SKM-1 treated with dmso at 0.1 percent for 144 hours (cell line): ENCODE measurements around the gene GPR31.
"Not testable (repeated sequence)": the region's sequence is repeated elsewhere in the genome, so short reads cannot be mapped to it uniquely, and the experiment has no call there.

Experiments used
- DNase-seq: peaks from one replicate; lab custom pipeline; 2025; ENCODE audit not compliant: unreplicated experiment; lab: John Stamatoyannopoulos, UW

GPR31 gene

DNA sequence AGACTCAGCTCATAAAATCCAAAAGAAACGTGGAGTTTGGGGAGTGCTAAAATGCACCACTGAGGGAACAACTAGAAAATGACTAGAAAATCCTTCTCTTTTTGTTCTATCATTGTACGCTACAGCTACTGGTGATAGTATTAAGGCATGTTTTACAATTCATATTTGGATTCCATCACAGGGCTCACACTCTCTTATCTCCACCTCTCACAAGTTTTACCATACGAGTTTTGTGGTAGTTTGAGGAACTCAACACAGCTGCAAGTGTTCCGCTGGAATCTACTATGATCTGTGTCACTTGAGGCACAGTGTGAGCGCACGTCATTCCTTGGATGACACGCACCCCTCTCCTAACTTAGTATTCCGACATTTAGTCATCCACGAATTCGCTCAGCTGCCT is 9.9 kb upstream of the GPR31 start:
- not testable (repeated sequence) for DNase-seq

DNA sequence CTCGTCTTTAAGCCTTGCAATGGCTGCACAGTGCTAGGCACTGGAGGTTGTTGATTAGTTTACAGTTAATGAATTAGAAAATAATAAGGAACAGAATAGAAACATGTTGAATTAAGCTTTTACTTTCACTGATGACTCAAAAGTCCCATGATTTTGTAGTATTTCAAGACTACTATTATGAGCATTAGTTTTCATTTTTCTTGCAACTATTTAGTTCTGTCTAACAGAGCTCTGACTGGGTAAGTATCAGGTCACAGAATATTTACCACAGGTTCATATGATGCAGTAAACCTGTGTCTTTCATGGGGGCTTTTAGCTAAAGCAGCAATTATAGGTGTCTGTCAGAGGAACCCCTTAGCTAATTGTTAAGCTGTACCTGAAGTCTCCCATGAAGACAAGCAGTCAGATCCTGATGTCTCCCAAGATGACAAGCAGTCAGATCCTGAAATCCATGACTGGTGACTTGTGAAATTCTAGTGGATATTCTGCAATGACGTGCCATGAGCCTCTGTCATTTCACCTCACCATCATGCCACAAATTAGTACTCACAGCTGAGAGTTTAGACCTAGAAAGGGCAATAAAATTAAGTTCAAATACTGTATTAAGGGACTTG is 8.2 kb upstream of the GPR31 start:
- DNase-seq, result no peak

DNA sequence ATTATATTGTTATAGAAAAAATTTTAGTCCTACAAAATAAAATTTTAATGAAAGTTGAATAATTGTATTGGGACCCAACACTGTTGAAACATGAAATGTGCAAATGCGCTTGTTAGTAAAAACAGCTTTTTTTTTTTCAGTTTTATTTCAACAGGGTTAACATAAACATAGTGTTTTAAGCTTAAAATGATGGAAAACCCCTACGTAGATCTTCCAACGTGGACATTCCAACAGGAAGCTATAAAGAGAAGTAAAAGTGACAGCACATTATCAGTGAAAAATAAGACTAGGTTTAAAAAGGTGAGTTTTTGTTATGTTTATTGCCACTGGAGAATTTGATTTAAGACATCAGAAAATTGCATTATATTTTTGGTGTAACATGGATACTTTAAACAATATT is 6.5 kb upstream of the GPR31 start:
- no peak for DNase-seq

DNA sequence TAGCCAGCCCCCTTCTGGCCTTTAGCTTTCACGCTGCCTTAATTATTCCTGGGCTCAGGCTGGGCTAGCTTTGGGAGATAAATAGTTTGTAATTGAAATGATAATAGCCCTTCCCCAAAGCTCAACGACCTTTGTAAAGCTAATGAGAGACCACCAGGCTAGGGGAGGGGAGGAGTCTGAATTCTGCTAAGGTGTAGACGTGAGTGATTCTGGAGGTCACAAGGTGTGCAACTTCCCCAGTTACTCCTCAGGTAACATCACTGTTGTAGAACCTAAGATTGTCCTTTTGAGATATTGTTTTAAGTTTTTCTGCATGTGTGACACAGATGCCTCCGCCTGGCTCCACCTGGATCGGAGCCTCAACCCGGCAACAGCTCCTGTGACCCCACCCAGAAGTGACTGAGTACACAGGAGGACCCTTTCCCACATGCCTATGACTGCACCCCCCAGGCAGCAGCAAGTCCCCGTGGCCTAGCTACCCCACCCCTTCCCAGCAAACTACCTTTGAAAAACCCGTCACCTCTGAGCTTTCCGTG is 5.8 kb upstream of the GPR31 start:
- DNase-seq, result no peak

DNA sequence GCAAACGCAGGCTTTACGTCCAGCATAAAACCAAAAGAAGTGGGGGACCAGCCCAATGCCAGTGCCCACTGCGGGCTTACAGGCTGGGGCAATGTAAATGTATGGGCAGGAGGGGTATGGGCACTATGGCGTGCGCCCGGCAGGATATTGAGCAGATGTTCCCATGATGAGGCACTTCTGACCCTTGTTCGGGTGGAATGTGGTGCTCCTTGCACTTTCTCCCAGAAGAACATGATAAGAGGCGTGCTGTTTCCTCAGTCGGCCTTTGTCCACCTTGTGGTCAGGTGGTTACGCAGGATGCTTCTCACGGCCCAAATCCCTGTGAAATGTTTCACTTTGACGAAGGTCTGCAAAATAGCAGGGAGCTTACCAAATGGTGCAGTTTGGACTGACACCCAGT is 4.8 kb upstream of the GPR31 start:
- no peak for DNase-seq

DNA sequence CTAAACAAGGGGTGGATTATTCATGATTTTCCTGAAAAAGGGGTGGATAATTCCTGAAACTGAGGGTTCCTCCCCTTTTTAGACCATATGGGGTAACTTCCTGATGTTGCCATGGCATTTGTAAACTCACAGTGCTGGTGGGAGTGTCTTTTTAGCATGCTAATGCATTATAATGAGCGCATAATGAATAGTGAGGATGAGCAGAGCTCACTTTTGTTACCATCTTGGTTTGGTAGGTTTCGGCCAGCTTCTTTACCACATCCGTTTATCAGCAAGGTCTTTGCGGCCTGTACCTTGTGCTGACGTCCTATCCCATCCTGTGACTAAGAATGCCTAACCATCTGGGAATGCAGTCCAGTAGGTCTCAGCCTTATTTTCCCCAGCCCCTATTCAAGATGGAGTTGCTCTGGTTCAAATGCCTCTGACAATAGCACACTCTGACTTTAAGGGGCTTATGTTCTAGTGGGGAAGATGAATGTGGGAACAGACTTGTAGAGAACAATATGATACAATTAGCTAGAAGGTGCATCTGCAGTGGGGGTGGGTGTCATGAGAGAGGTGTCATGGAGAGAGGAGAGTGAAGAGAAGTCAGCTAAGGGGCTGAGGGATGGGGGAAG is 4.2 kb upstream of the GPR31 start:
- no peak for DNase-seq

DNA sequence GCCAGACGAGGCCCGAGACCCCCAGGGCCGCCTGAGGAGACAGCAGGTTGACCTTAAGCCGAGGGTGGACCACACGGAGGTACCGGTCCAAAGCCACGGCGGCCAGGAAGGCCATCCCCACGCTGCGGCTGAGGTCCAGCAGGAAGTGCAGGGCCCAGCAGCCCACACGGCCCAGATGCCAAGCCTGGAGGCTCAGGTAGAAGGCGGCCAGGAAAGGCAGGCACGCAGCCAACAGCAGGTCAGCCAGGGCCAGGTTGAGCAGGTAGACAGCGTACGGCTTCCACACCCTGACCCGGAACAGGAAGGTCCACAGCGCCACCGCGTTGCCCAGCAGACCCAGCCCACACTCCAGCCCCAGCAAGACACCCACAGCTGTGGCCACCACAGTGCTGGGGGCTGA is 366 bp downstream of the GPR31 start:
- no peak for DNase-seq

DNA sequence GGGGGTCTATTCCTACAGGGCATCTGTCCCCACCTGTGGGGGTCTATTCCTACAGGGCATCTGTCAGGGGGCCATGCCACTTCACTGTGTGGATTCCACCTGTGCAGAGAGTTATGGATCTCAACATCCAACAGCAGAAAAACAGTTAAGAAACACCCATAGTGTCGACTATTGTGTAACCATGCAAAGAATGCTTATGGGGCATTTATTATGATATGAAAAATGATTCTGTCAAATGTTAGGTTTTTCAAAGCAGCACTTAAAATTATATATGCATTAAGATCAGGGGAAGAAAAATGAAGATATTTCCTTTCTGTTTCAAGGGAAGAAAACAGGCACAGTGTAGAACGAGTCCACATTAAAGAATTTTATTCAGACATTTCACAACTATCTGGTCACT is 2.9 kb downstream of the GPR31 start:
- DNase-seq, result no peak

DNA sequence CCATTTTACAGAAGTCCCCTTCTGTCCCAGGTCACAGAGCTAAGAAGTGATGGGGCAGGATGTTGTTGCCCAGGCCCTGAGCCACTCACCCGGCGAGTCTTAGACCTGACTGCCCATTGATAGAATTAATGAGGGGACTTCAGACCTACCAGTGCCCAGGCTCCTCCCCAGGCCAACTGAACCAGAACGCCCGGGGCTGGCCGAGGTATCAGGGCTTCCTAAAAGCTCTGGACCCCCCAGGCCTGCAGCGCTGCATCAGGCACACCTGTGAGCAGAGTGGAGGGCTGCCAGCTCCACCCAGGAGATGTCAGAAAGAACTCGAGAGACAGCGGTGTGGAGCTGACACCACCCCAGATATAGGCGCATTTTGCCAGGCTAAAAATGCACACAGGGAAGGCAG is 3.5 kb downstream of the GPR31 start:
- DNase-seq, result no peak

DNA sequence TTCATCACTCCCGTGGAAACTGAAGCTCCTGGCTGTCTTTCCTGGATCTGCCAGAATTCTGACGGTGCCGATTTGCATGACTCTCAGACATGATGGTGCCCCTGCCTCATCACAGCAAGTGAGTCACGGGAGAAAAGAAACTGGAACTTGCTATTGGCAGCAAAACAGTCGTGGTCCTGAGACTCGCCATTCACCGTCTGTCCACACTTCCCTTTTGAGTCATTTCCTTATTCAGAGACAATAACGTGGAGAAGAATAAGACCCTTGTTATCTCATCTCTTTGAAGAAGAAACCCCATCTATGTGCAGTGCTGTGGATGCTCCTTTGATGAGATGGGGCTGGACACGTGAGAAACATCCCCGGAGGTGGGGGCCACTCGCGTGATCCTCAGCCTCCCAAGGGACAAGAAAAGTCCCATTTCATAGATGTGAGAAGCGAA is 4.2 kb downstream of the GPR31 start:
- no peak for DNase-seq

DNA sequence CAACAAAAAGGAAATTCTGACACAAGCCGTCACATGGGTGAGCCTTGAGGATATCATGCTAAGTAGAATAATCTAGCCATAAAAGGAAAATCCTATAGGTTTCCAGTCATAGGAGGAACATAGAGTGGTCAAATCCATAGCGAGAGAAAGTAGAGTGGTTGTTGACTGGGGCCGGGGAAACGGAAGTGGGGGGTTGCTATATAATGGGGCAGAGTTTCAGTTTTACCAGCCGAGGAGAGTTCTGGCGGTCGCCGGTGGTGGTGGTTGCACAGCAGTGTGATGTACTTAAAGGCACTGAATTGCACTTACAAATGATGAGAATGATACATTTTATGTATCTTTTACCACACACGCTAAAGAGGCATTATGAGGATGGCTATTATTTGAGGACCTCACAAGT is 4.9 kb downstream of the GPR31 start:
- DNase-seq, result no peak

DNA sequence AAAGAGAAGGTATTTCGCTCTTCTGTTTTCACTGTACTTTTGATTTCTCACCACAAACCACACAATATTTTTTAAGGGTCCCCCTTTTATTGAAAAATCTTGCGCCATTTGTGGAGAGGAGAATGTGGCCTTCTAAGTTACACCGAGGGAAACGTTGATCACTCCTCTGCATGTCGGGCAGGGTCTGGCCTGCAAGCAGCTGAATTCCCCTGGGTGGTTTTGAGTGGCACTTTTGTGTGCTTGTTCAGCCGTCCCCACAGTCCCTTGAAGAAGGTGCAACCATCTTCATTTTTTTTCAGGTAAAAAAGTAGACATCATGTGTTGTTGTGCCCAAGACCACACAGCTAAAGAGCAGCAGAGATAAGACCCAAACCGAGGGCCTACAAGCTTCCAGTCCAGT is 6.1 kb downstream of the GPR31 start:
- DNase-seq, result no peak

DNA sequence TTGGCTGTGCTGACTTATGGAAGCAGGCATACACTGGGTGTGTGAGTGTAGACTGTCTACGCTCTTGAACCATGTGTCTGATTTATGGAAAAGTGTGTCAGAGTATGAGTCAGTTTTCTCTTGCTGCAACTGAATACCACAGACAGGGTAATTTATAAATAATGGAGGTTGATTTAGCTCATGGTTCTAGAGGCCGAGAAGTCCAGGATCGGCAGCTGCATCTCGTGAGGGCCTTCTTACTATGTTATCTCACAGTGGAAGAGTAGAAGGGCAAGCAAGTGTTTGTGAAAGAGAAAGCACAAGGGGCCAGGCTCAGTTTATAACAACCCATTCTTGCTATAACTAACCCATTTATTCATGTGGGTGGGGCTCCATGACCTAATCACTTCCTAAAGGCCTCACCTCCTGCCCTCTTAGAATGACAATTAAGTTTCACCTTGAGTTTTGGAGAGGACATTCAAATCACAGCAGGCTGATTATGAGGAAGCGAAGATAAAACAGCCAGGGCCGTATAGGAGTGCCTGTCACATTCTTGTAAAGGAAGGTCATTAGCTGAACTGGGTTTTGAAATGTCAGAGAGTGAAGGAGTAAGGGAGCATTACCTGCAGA is 6.7 kb downstream of the GPR31 start:
- no peak for DNase-seq

DNA sequence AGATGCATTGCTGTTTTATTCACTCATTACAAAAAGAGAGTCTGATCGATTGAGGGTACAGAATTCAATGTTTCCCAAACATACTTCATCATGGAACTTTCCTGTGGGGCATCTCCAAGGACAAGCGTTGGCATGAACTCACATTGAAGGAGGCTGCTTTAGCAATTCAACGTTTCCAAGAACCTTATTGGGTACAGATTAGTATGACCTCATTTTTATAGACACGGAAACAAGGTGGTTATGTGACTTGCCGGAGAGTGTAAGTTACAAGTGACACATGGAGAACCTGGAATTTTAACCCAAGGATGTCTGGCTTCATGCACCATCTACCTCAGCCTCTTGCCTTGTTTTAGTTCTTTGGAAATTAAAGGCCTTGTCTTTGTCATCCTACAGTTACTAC is 8.8 kb downstream of the GPR31 start:
- DNase-seq, result no peak

DNA sequence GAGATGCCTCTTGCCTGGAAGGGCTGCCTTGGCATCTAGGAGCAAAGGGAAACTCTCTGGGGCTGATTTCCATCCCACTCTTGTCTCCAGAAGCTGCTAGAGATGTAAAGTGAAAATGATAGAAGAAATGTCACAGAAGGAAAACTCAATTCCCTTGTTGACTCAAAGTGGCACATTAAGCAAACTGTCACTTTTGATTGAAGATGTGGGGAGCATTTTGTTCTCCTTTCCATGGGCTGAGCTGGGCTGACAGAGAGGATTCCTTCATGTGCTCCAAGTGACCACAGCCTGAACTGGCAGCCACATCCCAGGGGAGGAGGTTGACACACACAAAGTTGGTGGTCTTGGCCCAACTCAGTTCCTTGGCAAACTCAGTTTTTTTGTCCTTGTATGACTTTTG is 9.8 kb downstream of the GPR31 start:
- no peak for DNase-seq

DNA sequence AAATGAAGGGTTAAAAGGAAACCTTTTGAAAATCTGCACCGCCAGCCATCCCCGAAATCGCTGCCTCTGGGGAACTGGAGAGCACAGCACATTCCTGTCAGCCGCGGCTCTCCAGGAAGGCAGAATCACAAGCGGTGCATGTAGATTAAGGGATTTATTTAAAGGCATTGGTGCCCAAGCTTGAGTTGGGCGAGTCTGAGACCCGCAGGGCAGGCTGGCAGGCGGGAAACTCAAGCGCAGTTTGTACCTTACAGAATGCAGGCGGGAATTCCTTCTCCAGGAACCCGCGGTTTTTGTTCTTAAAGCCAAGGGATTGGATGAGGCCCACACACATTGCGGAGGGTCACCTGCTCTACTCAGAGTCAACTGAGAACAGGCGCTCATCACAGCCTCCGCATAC is 10.8 kb downstream of the GPR31 start:
- DNase-seq, result no peak

DNA sequence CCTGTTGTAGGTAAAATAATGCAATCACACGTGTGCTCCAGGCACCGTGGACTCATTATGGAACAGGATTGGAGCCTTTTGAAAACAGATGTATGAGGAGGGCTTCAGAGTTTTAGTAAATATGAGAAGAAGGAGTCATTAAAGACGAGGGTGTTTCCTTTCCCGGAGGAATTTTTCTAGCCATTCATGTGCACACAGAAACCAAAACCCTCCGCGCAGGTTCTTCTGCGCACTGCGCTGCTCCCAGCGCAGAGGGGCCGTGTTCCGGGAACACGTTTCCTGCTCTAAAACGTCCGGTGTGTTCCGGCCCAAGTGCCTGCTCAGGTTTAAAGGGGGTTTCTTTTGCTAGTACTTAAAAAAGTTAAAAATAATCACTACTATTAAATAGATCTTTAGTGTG is 11.6 kb downstream of the GPR31 start:
- DNase-seq, result no peak

DNA sequence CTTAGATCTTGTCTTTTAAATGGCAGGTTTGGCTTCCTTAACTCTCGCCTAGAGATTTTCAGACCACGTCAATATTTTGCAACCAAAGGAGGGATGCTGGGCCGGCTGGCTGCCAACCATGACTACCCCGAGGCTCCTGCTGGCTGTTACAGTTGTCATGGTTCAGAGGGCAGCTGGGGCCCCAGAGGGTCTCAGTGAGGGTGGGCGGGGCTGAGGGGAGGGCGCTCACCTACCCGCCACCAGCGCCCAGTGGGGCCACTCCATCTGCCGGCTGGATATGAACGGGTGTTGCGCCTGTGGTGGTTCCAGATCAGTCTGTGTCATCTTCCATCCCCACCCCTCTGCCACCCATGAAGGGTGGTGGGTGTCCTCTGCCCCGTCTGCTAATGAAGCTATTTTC is 12.3 kb downstream of the GPR31 start:
- DNase-seq, result no peak

DNA sequence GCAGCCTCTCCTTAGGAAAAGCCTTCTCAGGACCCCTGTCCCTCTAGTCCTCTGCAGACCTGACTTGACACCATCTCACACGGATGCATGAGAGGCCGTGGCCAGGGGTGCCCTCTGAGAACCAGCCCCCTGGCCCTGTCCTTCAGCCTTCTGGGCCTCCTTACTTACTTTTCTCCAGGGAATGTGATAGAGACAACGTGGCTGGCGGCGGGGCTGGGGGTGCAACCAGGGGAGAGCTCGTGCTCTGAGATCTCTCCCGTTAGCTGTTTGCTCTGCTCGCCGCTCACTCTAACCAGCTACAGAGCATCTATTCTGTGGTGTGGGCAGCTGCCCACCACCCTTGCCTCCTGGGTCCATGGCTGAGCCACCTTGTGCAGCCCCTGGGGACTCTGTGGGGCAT is 14.7 kb downstream of the GPR31 start:
- no peak for DNase-seq

DNA sequence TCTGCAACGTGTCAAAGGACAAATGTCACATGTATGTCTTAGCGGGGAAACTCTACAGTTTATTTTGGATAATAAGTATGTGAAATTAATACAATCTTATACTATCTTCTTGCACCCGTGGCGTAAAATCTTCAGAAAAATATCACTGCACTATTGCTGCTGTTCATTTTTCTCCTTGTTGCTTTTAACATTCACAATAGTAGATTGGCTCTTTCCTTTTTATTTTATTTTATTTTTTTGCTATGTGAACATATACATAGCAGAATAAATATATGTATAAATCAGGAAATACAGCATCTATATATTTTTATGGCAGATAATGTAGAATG is 15.4 kb downstream of the GPR31 start:
- no peak for DNase-seq

DNA sequence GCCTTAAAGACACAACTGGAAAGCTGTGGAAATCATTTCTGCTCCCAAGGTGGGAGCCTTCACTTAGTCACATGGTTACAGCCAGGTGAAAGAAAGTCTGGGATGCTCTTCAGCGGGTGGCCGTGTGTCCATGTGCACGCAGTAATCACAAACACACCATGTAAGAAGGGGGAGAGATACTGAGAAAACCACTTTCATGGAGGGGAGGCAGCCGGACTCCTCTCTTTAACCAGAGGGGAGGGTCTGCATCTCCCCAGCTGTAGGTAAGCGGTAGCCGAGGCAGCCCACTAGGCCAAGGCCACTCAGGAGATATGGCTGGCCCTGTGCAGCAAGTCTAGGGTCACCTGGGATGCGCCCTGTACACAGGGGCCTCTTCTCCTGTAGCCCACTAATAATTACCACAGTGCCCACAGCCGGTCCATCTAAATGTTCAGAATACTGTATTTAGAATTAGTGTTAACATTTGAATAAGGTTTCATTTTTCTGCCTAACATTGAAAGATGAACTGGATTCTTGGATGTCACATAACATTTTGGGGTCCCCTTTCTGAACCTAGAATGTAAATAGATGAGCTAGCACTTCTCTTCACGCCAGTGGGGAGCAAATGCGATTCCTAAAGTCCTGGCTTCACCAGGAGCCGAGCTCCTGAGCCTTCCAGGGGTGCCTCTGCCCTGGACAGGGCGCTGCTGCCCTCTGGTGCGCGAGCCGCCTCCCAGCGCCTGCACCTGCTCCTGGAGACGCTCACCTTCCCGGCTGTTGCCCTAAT is 15.9 kb downstream of the GPR31 start:
- DNase-seq, result peak; percentile 17
